Stomach (tissue), 9 donors: ENCODE results near the gene SUSD2. TPM values are rescaled to one million over a fixed set of nuclear protein-coding genes. Genes with fewer than 3 reads are reported as not detected.

Source experiments
- DNase-seq, 2 donors: peaks; one replicate each; pipeline versions ENCODE4 v3.0.0 to v3.0.0-alpha.2; 2013 to 2019
- H3K27ac ChIP-seq, 5 donors: fragments of 200-600 bp in 4 of 5; sonication (generic) in 4 of 5; one replicate each; pipeline ENCODE4 v1.5.1; 2013 to 2019; ENCODE audit warnings: mild to moderate bottlenecking in 1 of 5, moderate library complexity in 1 of 5
- H3K27me3 ChIP-seq, 3 donors: fragments of 200-600 bp; sonication (generic); one replicate each; pipeline ENCODE4 v1.5.1; 2017 to 2019; ENCODE audit warnings: mixed run types in 1 of 3
- H3K36me3 ChIP-seq, 4 donors: fragments of 200-600 bp; sonication (generic); 1 replicate in 3 of 4; 2 replicates in 1 of 4; pipeline ENCODE4 v1.5.1; 2016 to 2019
- H3K4me1 ChIP-seq, 4 donors: fragments of 200-600 bp; sonication (generic); one replicate each; pipeline ENCODE4 v1.5.1; 2016 to 2019
- H3K4me3 ChIP-seq, 4 donors: fragments of 200-600 bp; sonication (generic) in 3 of 4; one replicate each; pipeline ENCODE4 v1.5.1; 2016 to 2019; ENCODE audit warnings: mild to moderate bottlenecking in 1 of 4
- H3K9me3 ChIP-seq, 4 donors: fragments of 200-600 bp; sonication (generic); one replicate each; pipeline ENCODE4 v1.5.1; 2016 to 2019
- CTCF ChIP-seq, 7 experiments: fragments of 450-650 bp in 4 of 7; fragments of 200-600 bp in 3 of 7; sonication (generic) in 3 of 7; IDR thresholded peaks; one replicate each; pipeline ENCODE4 v1.5.1; 2016 to 2019; ENCODE audit warnings: antibody characterized with exemption in 7 of 7, control low read depth in 2 of 7, mild to moderate bottlenecking in 1 of 7
- EP300 ChIP-seq: sonication (generic); formaldehyde crosslinking; IDR thresholded peaks from one replicate; pipeline ENCODE4 v1.6.1; 2017; ENCODE audit warnings: antibody characterized with exemption
- POLR2A ChIP-seq, 4 donors: fragments of 450-650 bp; IDR thresholded peaks; one replicate each; pipeline ENCODE4 v1.6.1; 2016; ENCODE audit warnings: antibody characterized with exemption in 4 of 4, control low read depth in 2 of 4, mild to moderate bottlenecking in 1 of 4, moderate library complexity in 1 of 4
- POLR2AphosphoS5 ChIP-seq, 3 donors: sonication (generic); formaldehyde crosslinking; IDR thresholded peaks; one replicate each; pipeline ENCODE4 v1.6.1; 2016; ENCODE audit warnings: antibody characterized with exemption in 3 of 3
- WGBS, 5 donors: extraction: QIAGEN DNeasy Blood & Tissue Kit in 3 of 5; methylation state at CpG; one replicate each; pipeline versions ENCODE4 v1.1.5 to v1.1.7; 2013 to 2018; 5-methylcytosine and 5-hydroxymethylcytosine counted together
- intact Hi-C: fragments of 100-400 bp; cut with DNase I; formaldehyde crosslinking; loops from one replicate; pipeline ENCODE4 v1.15.1; 2023; ENCODE audit warnings: low total_unique reads
- polyA plus RNA-seq, 3 donors: library from polyadenylated mRNA; stranded (reverse); fragments of 200-250 nt; gene quantifications; one replicate each; pipeline ENCODE4 v1.2.3, GENCODE V29; 2013
- total RNA-seq, 5 donors: library from RNA; depleted of rRNA; stranded (reverse); fragments of >200 nt; gene quantifications; one replicate each; pipeline versions ENCODE4 v1.1.0 to v1.2.3, GENCODE V29; 2014 to 2016
- donor health status: healthy with polysubstance abuse.
- donor health status: Bipolar disorder and iron deficiency.
- donor health status: healthy.

SUSD2 gene
- total and polyA plus RNA-seq, 8 donors, result 0.58 to 29.9 (median 4.4) TPM

- intact Hi-C loops, result no loop called here
- DNase-seq, result no peak
- H3K4me3 ChIP-seq, result no peak overlapping the region
- no peaks in the 10 kb centered on the region for H3K27me3 ChIP-seq
- peak overlapping the region in 2 of 5 donors; percentile 35 to 44 for H3K27ac ChIP-seq
- WGBS, 5 donors, result 72 to 88% (median 83%) methylated on average over 2 of the region's 2 CpGs
- H3K36me3 ChIP-seq, result peaks cover 0 to 29% (median 13%) of the 10 kb centered on the region in 4 donors
- H3K9me3 ChIP-seq, result no peaks in the 10 kb centered on the region
- peaks cover 42 to 88% (median 72%) of the 10 kb centered on the region in 4 donors for H3K4me1 ChIP-seq
- TF ChIP-seq POLR2A (IDR thresholded peaks at IDR 0.05) (no peak), CTCF (IDR thresholded peaks at IDR 0.05) (no peak), POLR2AphosphoS5 (IDR thresholded peaks at IDR 0.05) (no peak), EP300 (no peak)
These were observed 39.0 kb upstream of the SUSD2 start for GRCh38 chr22:24142241-24142640.

GRCh38 chr22:24142831-24143230, 38.5 kb upstream of the SUSD2 start:
- Histone ChIP-seq H3K4me3 (no peak overlapping the region), H3K27ac (peak overlapping the region in 2 of 5 donors; percentile 35 to 44), H3K9me3 (no peaks in the 10 kb centered on the region), H3K27me3 (no peaks in the 10 kb centered on the region), H3K36me3 (peaks cover 0 to 24% (median 12%) of the 10 kb centered on the region in 4 donors), H3K4me1 (peaks cover 42 to 88% (median 74%) of the 10 kb centered on the region in 4 donors)
- DNase-seq, result peak in 1 of 2 donors; percentile 68
- intact Hi-C loops, result no loop called here
- TF ChIP-seq POLR2AphosphoS5 (IDR thresholded peaks at IDR 0.05), result no peak
- TF ChIP-seq CTCF (IDR thresholded peaks at IDR 0.05), result no peak
- WGBS, 5 donors, result 45 to 81% (median 63%) methylated on average over 3 of the region's 3 CpGs

GRCh38 chr22:24144056-24144777, 37.1 kb upstream of the SUSD2 start:
- no peak for DNase-seq
- Histone ChIP-seq H3K4me1 (peaks cover 56 to 99% (median 83%) of the 10 kb centered on the region in 4 donors), H3K9me3 (no peaks in the 10 kb centered on the region), H3K27ac (peak overlapping the region in 3 of 5 donors; percentile 78 to 89 (median 86)), H3K27me3 (no peaks in the 10 kb centered on the region), H3K36me3 (peaks cover 0 to 12% (median 7%) of the 10 kb centered on the region in 4 donors), H3K4me3 (no peak overlapping the region)
- WGBS, 5 donors, result 67 to 100% (median 78%) methylated on average over 1 of the region's 1 CpG
- TF ChIP-seq CTCF (IDR thresholded peaks at IDR 0.05) (no peak), POLR2A (IDR thresholded peaks at IDR 0.05) (no peak), EP300 (no peak), POLR2AphosphoS5 (IDR thresholded peaks at IDR 0.05) (no peak)
- intact Hi-C loops, result no loop called here

- Histone ChIP-seq H3K4me1 (peaks cover 56 to 99% (median 85%) of the 10 kb centered on the region in 4 donors), H3K9me3 (no peaks in the 10 kb centered on the region), H3K27me3 (no peaks in the 10 kb centered on the region), H3K4me3 (no peak overlapping the region), H3K36me3 (peaks cover 0 to 12% (median 6%) of the 10 kb centered on the region in 4 donors), H3K27ac (peak overlapping the region in 3 of 5 donors; percentile 78 to 89 (median 86))
- DNase-seq, result no peak
- intact Hi-C loops, result no loop called here
- WGBS, 5 donors, result 51 to 71% (median 60%) methylated on average over 1 to 2 of the region's 2 CpGs
- TF ChIP-seq CTCF (IDR thresholded peaks at IDR 0.05) (no peak), POLR2A (IDR thresholded peaks at IDR 0.05) (no peak), POLR2AphosphoS5 (IDR thresholded peaks at IDR 0.05) (no peak), EP300 (no peak)
These were observed 36.6 kb upstream of the SUSD2 start for GRCh38 chr22:24144778-24145085.
